ENCODE measurements around the gene KRT73. TPM values are rescaled to one million over a fixed set of nuclear protein-coding genes. Genes with fewer than 3 reads are reported as not detected.

The KRT73 gene
- total RNA-seq, 1 donor from 2014 or later, result not detected

DNA sequence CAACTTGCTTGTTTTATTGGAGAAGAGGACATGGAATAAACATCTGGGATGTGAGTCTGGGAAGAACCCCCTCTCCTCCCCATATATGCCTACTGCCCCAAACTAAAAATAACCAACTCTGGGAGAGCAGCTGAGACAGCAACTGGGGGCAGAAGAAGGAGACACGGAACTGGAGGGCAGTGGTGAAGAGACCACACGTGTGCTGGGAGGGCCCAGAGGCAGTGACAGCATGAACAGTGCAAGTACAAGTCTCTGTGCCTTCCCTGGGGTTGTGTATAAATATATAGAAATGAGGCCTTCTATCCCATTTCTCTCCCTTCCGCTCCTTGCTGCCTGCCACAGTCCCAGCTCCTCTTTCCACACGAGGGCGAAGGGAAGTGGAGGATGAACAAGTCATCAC, 4.0 kb upstream of the KRT73 start:
- Mint-ChIP-seq H3K27ac (no peak overlapping the region), H3K4me3 (no peak overlapping the region), H3K27me3 (ENCODE audit: low read depth) (peaks cover 76% of the 10 kb centered on the region), H3K36me3 (no peaks in the 10 kb centered on the region), H3K4me1 (no peaks in the 10 kb centered on the region), H3K9me3 (peaks cover 7% of the 10 kb centered on the region)
- TF ChIP-seq, protein P1, sequence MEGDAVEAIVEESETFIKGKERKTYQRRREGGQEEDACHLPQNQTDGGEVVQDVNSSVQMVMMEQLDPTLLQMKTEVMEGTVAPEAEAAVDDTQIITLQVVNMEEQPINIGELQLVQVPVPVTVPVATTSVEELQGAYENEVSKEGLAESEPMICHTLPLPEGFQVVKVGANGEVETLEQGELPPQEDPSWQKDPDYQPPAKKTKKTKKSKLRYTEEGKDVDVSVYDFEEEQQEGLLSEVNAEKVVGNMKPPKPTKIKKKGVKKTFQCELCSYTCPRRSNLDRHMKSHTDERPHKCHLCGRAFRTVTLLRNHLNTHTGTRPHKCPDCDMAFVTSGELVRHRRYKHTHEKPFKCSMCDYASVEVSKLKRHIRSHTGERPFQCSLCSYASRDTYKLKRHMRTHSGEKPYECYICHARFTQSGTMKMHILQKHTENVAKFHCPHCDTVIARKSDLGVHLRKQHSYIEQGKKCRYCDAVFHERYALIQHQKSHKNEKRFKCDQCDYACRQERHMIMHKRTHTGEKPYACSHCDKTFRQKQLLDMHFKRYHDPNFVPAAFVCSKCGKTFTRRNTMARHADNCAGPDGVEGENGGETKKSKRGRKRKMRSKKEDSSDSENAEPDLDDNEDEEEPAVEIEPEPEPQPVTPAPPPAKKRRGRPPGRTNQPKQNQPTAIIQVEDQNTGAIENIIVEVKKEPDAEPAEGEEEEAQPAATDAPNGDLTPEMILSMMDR (IDR thresholded peaks at IDR 0.05; ENCODE audit: unreplicated experiment), result no peak
- no peak for DNase-seq (ENCODE audit: low spot score in 2 of 2, unreplicated experiment in 2 of 2)

DNA sequence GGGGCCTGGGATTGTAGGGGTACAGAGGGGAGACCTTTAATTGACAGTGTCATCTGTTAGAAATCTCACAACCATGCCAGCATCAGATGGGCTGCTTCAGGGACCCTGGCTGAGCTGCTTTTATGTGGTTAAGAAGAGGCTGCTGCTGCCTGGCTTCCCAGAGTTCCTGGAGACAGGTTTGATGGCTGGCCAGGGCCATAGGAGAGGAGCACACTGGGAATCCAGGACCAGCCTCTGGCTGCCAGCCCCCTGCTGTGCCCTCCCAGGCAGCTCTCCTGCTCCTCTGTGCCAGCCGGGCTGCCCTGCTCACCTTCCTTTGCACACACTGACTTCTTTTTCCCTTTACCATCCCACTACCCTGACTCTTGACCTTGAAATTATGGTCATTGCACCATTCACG, 507 bp upstream of the KRT73 start:
- Mint-ChIP-seq H3K27ac (no peak overlapping the region), H3K9me3 (peaks cover 7% of the 10 kb centered on the region), H3K4me1 (no peaks in the 10 kb centered on the region), H3K36me3 (no peaks in the 10 kb centered on the region), H3K4me3 (no peak overlapping the region), H3K27me3 (ENCODE audit: low read depth) (peaks cover 67% of the 10 kb centered on the region)
- DNase-seq (ENCODE audit: low spot score in 2 of 2, unreplicated experiment in 2 of 2), result no peak
- TF ChIP-seq, protein P1 (IDR thresholded peaks at IDR 0.05; ENCODE audit: unreplicated experiment), result no peak

DNA sequence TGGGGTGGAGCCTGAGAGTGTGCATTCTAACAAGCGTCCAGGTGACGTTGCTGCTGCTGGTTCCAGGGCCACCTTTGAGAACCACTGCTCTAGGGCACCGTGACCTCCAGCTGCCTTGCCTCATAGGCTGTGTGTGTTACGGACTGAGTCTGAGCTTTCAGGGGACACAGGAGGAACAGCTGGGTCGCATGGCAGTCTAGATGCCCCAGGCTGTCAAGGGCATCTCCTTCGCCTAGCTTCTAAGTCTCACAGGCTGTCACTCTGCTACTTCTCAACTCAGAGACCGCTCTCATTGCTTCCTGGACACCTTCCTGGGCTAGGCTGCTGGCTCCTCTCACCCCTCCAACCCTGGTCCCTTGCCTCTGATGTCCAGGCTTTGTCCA, 965 bp downstream of the KRT73 start:
- H3K36me3 Mint-ChIP-seq, result no peaks in the 10 kb centered on the region
- H3K27ac Mint-ChIP-seq, result no peak overlapping the region
- no peak for DNase-seq (ENCODE audit: low spot score in 2 of 2, unreplicated experiment in 2 of 2)
- TF ChIP-seq, protein P1 (IDR thresholded peaks at IDR 0.05; ENCODE audit: unreplicated experiment), result no peak
- H3K4me3 Mint-ChIP-seq, result no peak overlapping the region
- peaks cover 66% of the 10 kb centered on the region for H3K27me3 Mint-ChIP-seq (ENCODE audit: low read depth)
- H3K4me1 Mint-ChIP-seq, result no peaks in the 10 kb centered on the region
- H3K9me3 Mint-ChIP-seq, result no peaks in the 10 kb centered on the region

DNA sequence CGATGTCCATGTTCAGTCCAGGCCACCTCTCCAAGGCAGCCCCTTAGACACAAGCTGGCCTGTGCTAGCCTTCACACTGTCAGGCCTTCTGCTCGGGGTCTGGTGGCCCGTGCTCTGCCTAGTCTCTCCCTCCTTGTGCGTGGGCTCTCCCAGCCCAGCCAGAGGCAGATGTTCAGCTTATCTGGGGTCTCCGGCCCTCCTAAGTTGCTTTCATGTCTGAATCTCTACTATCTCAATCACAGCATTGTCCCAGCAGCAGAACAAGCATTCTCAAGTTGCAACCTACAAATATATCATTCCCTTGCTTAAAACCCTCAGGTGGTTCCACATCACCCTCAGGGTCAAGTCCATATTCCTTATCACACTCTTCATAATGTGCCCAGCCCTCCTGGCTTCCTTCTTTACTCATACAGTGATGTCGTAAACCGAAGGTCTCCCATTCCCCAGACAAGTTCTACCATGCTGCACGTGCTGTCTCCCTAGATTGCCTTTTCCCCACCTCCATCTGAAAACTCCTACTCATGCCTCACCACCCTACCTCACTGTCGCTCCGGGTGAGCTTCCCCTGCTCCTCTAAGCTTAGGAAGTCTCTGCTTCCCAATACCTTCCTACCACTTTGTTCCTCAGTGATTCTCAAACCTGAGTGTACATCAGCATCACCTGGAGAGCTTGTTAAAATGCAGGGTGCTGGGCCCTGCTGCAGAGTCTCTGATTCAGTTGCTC, 1.5 kb downstream of the KRT73 start:
- TF ChIP-seq, protein P1 (IDR thresholded peaks at IDR 0.05; ENCODE audit: unreplicated experiment), result no peak
- H3K36me3 Mint-ChIP-seq, result no peaks in the 10 kb centered on the region
- no peaks in the 10 kb centered on the region for H3K9me3 Mint-ChIP-seq
- no peaks in the 10 kb centered on the region for H3K4me1 Mint-ChIP-seq
- DNase-seq (ENCODE audit: low spot score in 2 of 2, unreplicated experiment in 2 of 2), result no peak
- peaks cover 67% of the 10 kb centered on the region for H3K27me3 Mint-ChIP-seq (ENCODE audit: low read depth)
- H3K4me3 Mint-ChIP-seq, result no peak overlapping the region
- H3K27ac Mint-ChIP-seq, result no peak overlapping the region

DNA sequence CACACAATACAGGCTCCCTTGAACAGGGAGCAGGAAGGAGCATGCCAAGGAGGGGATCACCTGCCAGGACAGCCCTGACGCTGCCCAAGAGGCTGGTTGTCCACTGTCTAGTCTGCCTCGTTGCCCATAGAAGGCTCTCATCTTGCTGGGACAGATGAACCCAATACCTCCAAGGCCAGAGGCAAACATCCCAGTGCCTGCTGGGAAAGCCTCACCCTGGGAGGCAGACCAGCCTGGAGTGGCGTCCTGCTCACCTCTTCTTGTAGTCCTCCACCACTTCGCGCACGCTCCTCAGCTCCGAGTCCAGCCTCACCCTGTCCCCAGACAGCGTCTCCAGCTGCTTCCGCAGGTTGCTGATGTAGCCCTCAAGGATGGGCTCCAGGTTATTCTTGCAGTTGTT, 2.4 kb downstream of the KRT73 start:
- Mint-ChIP-seq H3K36me3 (no peaks in the 10 kb centered on the region), H3K27ac (no peak overlapping the region), H3K4me3 (no peak overlapping the region), H3K4me1 (no peaks in the 10 kb centered on the region), H3K27me3 (ENCODE audit: low read depth) (peaks cover 74% of the 10 kb centered on the region), H3K9me3 (no peaks in the 10 kb centered on the region)
- no peak for DNase-seq (ENCODE audit: low spot score in 2 of 2, unreplicated experiment in 2 of 2)
- TF ChIP-seq, protein P1 (IDR thresholded peaks at IDR 0.05; ENCODE audit: unreplicated experiment), result no peak

Measured in mesothelial cell of epicardium (in vitro differentiated cells).